GM10248 (cell line): ENCODE measurements around the gene RPP25L.

Experiments
- CTCF ChIA-PET: fragments of 300-600 bp; sonication (Branson Sonifier 250); formaldehyde crosslinking; extraction: SDS; loops from one replicate; lab custom pipeline; 2021; ENCODE audit warnings: antibody characterized with exemption; lab: Yijun Ruan, JAX
- POLR2A ChIA-PET: fragments of 350-650 bp; sonication (Branson Sonifier 250); formaldehyde crosslinking; extraction: SDS; loops from one replicate; lab custom pipeline; 2020; ENCODE audit warnings: antibody characterized with exemption; lab: Yijun Ruan, JAX
- DNase-seq: peaks from one replicate; pipeline ENCODE4 v3.0.0; 2012; ENCODE audit errors: extremely low spot score
- TF ChIP-seq, protein P1 (sequence below): IDR thresholded peaks from 2 replicates; pipeline ENCODE4 v1.5.1; 2012; ENCODE audit warnings: mild to moderate bottlenecking, low read depth; ENCODE audit errors: extremely low read depth, missing control alignments, control extremely low read depth

RPP25L gene

DNA sequence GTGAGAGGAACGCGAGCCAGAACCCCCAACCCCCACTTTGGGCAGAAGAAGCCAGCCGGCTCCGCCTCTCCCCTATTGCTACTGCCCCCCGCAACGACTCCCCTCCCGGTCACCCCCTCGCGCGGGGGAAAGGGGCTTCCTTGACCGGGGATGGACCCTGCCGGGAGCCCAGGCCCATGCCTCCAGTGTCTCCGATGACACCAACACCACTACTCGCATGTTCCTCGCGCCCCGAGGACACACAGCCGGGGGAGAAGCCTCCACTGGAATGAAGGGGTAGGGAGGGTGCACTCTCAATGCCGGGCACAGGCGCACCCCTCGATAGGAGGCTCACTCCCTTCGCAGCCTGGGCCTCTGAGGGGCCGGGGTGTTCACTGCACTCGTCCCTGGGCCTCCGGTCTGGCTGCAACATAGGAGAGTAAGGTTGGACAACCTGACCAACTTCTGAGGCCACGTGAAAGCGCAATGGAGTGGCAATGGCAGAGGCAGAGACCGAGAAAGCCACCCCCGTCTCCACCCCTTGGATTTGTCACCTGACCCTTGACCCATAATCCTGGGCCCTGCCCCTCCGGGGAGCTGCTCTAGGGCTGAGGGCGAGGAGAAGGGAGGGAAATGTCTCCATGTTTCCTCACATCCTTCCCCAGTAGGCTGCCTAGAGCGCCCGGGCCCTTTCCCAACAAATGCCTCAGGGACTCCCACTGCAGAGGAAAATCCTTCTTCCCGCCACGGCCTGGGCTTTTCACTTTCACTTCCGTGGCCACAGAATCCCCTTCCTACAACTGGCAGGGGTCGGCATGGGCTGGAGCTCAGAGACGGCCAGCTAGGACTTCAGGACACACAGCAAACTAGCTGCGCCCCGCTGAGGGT is 21.3 kb downstream of the RPP25L start:
- ChIA-PET POLR2A (no interaction called here), CTCF (interaction anchor here (0.9 to 5.1 kb wide), 22 partner anchors 9 to 643 kb away, joined by 3 to 46 read pairs (median 8); partner anchors contain the start of genes RPP25L and SIGMAR1)
- no peak for DNase-seq
- TF ChIP-seq, protein P1, sequence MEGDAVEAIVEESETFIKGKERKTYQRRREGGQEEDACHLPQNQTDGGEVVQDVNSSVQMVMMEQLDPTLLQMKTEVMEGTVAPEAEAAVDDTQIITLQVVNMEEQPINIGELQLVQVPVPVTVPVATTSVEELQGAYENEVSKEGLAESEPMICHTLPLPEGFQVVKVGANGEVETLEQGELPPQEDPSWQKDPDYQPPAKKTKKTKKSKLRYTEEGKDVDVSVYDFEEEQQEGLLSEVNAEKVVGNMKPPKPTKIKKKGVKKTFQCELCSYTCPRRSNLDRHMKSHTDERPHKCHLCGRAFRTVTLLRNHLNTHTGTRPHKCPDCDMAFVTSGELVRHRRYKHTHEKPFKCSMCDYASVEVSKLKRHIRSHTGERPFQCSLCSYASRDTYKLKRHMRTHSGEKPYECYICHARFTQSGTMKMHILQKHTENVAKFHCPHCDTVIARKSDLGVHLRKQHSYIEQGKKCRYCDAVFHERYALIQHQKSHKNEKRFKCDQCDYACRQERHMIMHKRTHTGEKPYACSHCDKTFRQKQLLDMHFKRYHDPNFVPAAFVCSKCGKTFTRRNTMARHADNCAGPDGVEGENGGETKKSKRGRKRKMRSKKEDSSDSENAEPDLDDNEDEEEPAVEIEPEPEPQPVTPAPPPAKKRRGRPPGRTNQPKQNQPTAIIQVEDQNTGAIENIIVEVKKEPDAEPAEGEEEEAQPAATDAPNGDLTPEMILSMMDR = no peak

GRCh38 chr9:34589636-34590380 is 22.1 kb downstream of the RPP25L start, which contains the start of gene CNTFR:
CNTFR (minus strand) TSS chr9:34589724; CDS start chr9:34568981, 20,743 bp downstream.
- TF ChIP-seq, protein P1 = no peak
- CTCF ChIA-PET = no interaction called here
- POLR2A ChIA-PET = no interaction called here
- no peak for DNase-seq

GRCh38 chr9:34588671-34589635 is 22.9 kb downstream of the RPP25L start:
- no peak for DNase-seq
- ChIA-PET POLR2A (no interaction called here), CTCF (interaction anchor here (2.2 kb wide), 1 partner anchor 10 kb away, joined by 6 read pairs; no protein-coding TSS in a partner anchor)
- TF ChIP-seq, protein P1 = no peak

GRCh38 chr9:34587271-34587670 is 24.6 kb downstream of the RPP25L start:
- ChIA-PET POLR2A (no interaction called here), CTCF (interaction anchor here (1.0 to 2.2 kb wide), 6 partner anchors 10 to 184 kb away, joined by 3 to 9 read pairs (median 5); no protein-coding TSS in a partner anchor)
- TF ChIP-seq, protein P1 = no peak

GRCh38 chr9:34585946-34586669 is 25.8 kb downstream of the RPP25L start:
- no peak for DNase-seq
- ChIA-PET CTCF (interaction anchor here (1.0 to 2.5 kb wide), 7 partner anchors 9 to 182 kb away, joined by 3 to 10 read pairs (median 5); no protein-coding TSS in a partner anchor), POLR2A (no interaction called here)
- TF ChIP-seq, protein P1 = no peak

More at GRCh38 chr9:34587271-34587670, 24.6 kb downstream of the RPP25L start:
- DNase-seq = no peak
